HFF-Myc (cell line): ENCODE results near the gene RHBDL3.

Source experiments
- DNase-seq: peaks from one replicate; pipeline ENCODE4 v3.0.0-alpha.2; 2011; ENCODE audit warnings: low read depth; ENCODE audit errors: extremely low read depth
- H3K4me3 ChIP-seq: replicated peaks from 2 replicates; pipeline ENCODE4 v1.5.1; 2011; ENCODE audit warnings: low read depth, mild to moderate bottlenecking, control low read depth, low read length
- CTCF ChIP-seq: IDR thresholded peaks from 2 replicates; pipeline ENCODE4 v1.5.1; 2012; ENCODE audit warnings: mild to moderate bottlenecking, low read depth, low read length, control low read depth; ENCODE audit errors: missing control alignments

The RHBDL3 gene, protein sequence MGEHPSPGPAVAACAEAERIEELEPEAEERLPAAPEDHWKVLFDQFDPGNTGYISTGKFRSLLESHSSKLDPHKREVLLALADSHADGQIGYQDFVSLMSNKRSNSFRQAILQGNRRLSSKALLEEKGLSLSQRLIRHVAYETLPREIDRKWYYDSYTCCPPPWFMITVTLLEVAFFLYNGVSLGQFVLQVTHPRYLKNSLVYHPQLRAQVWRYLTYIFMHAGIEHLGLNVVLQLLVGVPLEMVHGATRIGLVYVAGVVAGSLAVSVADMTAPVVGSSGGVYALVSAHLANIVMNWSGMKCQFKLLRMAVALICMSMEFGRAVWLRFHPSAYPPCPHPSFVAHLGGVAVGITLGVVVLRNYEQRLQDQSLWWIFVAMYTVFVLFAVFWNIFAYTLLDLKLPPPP

GRCh38 chr17:32265192-32265923 is at the start of gene RHBDL3:
RHBDL3 (plus strand) TSS chr17:32265832; CDS start chr17:32266190, 358 bp downstream.
- H3K4me3 ChIP-seq, result peak within 1 kb of the TSS; percentile 41
- no peak for TF ChIP-seq CTCF
- no peak for DNase-seq

DNA sequence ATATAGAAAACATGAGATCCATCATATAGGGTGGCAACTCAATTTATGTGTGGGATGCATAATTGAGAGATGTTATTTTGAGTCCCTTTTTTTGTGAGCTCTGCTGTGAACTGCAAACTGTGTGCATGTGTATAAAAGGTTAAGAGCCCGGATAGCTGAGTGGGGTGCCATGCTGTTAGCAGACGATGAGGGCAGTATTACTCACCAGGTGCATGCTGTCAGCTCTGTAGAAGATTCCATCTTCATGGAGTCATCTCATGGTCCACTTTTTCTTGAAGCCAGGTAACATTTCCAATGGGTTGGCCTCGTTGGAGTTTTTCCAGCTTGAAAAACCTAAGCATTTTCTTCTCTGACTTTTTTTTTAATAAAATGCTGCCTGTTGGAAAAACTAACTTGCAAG is 43.0 kb upstream of the RHBDL3 start:
- TF ChIP-seq CTCF, result no peak
- no peak for DNase-seq
- H3K4me3 ChIP-seq, result no peak overlapping the region

GRCh38 chr17:32223703-32224102 is 41.9 kb upstream of the RHBDL3 start:
- DNase-seq, result no peak
- no peak for TF ChIP-seq CTCF
- no peak overlapping the region for H3K4me3 ChIP-seq

- no peak for DNase-seq
- H3K4me3 ChIP-seq, result no peak overlapping the region
- TF ChIP-seq CTCF, result no peak
These were observed 38.7 kb upstream of the RHBDL3 start for GRCh38 chr17:32226886-32227285.

- no peak for TF ChIP-seq CTCF
- no peak overlapping the region for H3K4me3 ChIP-seq
- DNase-seq, result no peak
These were observed 37.7 kb upstream of the RHBDL3 start for GRCh38 chr17:32227910-32228309.

DNA sequence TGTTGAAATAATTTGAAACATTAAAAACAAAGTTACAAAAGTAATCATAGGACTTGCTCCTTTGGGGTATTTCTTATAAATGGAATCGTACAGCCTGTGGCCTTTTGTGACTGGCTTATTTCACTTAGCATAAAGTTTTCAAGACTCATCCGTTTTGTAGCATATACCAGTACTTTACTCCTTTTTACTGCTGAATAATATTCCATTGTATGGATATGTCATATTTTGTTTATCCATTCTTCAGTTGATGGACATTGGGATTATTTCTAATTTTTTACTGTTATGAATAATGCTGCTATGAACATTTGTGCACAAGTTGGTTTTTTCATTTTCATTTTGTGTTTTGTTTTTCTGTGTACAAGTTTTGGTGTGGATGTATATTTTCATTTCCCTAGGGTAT is 30.0 kb upstream of the RHBDL3 start:
- TF ChIP-seq CTCF, result no peak
- DNase-seq, result no peak
- H3K4me3 ChIP-seq, result no peak overlapping the region
